Right atrium auricular region (tissue), 2 donors: Measurements from ENCODE around the gene FAM184A. TPM values are rescaled to one million over a fixed set of nuclear protein-coding genes. Genes with fewer than 3 reads are reported as not detected.

Source experiments
- DNase-seq: peaks from one replicate; pipeline ENCODE4 v3.0.0-alpha.2; 2019; ENCODE audit warnings: low spot score
- H3K27ac ChIP-seq, 2 donors: fragments of 200-600 bp; sonication (generic); 1 replicate in 1 of 2; 2 replicates in 1 of 2; pipeline ENCODE4 v1.5.1; 2016 to 2019
- H3K27me3 ChIP-seq, 2 donors: fragments of 200-600 bp; sonication (generic); one replicate each; pipeline versions ENCODE4 v1.5.1 to v1.6.0; 2017 to 2019
- H3K36me3 ChIP-seq: fragments of 200-600 bp; sonication (generic); one replicate; pipeline ENCODE4 v1.5.1; 2016
- H3K4me1 ChIP-seq, 2 donors: fragments of 200-600 bp; sonication (generic); one replicate each; pipeline versions ENCODE4 v1.5.1 to v1.6.0; 2017 to 2019
- H3K4me3 ChIP-seq, 2 donors: fragments of 200-600 bp; sonication (generic); 1 replicate in 1 of 2; 2 replicates in 1 of 2; pipeline ENCODE4 v1.5.1; 2017 to 2019; ENCODE audit warnings: mild to moderate bottlenecking in 1 of 2, moderate library complexity in 1 of 2
- H3K9me3 ChIP-seq, 2 donors: fragments of 200-600 bp; sonication (generic); one replicate each; pipeline ENCODE4 v1.5.1; 2019
- CTCF ChIP-seq, 2 donors: fragments of 200-600 bp; sonication (generic); IDR thresholded peaks; one replicate each; pipeline ENCODE4 v1.5.1; 2019; ENCODE audit warnings: antibody characterized with exemption in 2 of 2
- total RNA-seq, 2 donors: library from RNA; depleted of rRNA; stranded (reverse); fragments of >200 nt; gene quantifications; one replicate each; pipeline ENCODE4 v1.1.0, GENCODE V29; 2016

The FAM184A gene
- total RNA-seq, 2 donors from 2014 or later = 1.3 to 2.2 TPM

- Histone ChIP-seq H3K36me3 (peaks cover 25% of the 10 kb centered on the region), H3K27me3 (no peaks in the 10 kb centered on the region), H3K27ac (no peak overlapping the region), H3K9me3 (no peaks in the 10 kb centered on the region), H3K4me3 (no peak overlapping the region), H3K4me1 (peaks cover 0 to 13% of the 10 kb centered on the region in 2 donors)
- no peak for DNase-seq
- TF ChIP-seq CTCF (IDR thresholded peaks at IDR 0.05) = no peak
Observed at GRCh38 chr6:118931436-118931835, 147.0 kb downstream of the FAM184A start.

GRCh38 chr6:118930680-118931079, 147.8 kb downstream of the FAM184A start:
- Histone ChIP-seq H3K4me1 (peaks cover 0 to 9% of the 10 kb centered on the region in 2 donors), H3K36me3 (peaks cover 31% of the 10 kb centered on the region), H3K9me3 (no peaks in the 10 kb centered on the region), H3K27ac (no peak overlapping the region), H3K27me3 (no peaks in the 10 kb centered on the region), H3K4me3 (no peak overlapping the region)
- TF ChIP-seq CTCF (IDR thresholded peaks at IDR 0.05) = no peak
- DNase-seq = no peak

- no peak for DNase-seq
- Histone ChIP-seq H3K27me3 (no peaks in the 10 kb centered on the region), H3K4me1 (no peaks in the 10 kb centered on the region), H3K27ac (no peak overlapping the region), H3K4me3 (no peak overlapping the region), H3K9me3 (no peaks in the 10 kb centered on the region), H3K36me3 (peaks cover 73% of the 10 kb centered on the region)
- TF ChIP-seq CTCF (IDR thresholded peaks at IDR 0.05) = no peak
Observed at GRCh38 chr6:118923035-118923434, 155.4 kb downstream of the FAM184A start.

GRCh38 chr6:118921084-118921483, 157.4 kb downstream of the FAM184A start:
- Histone ChIP-seq H3K27ac (no peak overlapping the region), H3K27me3 (no peaks in the 10 kb centered on the region), H3K36me3 (peaks cover 65% of the 10 kb centered on the region), H3K4me3 (no peak overlapping the region), H3K4me1 (no peaks in the 10 kb centered on the region), H3K9me3 (no peaks in the 10 kb centered on the region)
- TF ChIP-seq CTCF (IDR thresholded peaks at IDR 0.05) = no peak
- DNase-seq = no peak

- H3K4me1 ChIP-seq = no peaks in the 10 kb centered on the region
- DNase-seq = no peak
- no peaks in the 10 kb centered on the region for H3K27me3 ChIP-seq
- H3K27ac ChIP-seq = no peak overlapping the region
- no peak overlapping the region for H3K4me3 ChIP-seq
- no peak for TF ChIP-seq CTCF (IDR thresholded peaks at IDR 0.05)
- peaks cover 61% of the 10 kb centered on the region for H3K36me3 ChIP-seq
- H3K9me3 ChIP-seq = no peaks in the 10 kb centered on the region
Observed at GRCh38 chr6:118918329-118918725, 160.1 kb downstream of the FAM184A start.

GRCh38 chr6:118917546-118918328, 160.7 kb downstream of the FAM184A start:
- peaks cover 55% of the 10 kb centered on the region for H3K36me3 ChIP-seq
- no peak for DNase-seq
- no peak overlapping the region for H3K4me3 ChIP-seq
- H3K4me1 ChIP-seq = no peaks in the 10 kb centered on the region
- TF ChIP-seq CTCF (IDR thresholded peaks at IDR 0.05) = no peak
- H3K27ac ChIP-seq = no peak overlapping the region
- no peaks in the 10 kb centered on the region for H3K27me3 ChIP-seq
- H3K9me3 ChIP-seq = no peaks in the 10 kb centered on the region
